ENCODE results near the gene TNK2. TPM values are rescaled to one million over a fixed set of nuclear protein-coding genes. Genes with fewer than 3 reads are reported as not detected.

The TNK2 gene
- total and polyA plus RNA-seq, 8 donors: 21.0 to 91.2 (median 25.0) TPM

GRCh38 chr3:195884691-195885035 is 23.7 kb downstream of the TNK2 start:
- intact Hi-C loops (cut with DNase I): no loop called here
- ATAC-seq (no peak), DNase-seq (peak in 1 of 6 donors; percentile 43)

DNA sequence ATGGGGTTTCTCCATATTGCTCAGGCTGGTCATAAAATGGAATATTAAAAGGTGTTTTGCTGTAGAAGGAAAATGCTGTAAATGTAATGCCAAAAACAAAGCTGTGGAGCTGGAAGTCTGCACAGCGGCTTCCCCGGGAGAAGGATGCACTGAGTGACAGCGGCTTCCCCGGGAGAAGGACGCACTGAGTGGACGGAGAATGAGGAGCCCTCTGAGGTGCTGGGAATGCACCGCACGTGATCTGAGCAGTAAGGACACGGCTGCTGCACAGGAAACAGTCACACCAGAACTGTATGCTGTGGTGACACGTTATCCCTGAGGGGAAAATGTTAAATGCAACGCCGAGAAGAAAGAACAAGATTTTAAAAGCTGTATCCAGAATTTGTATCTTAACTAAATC is 24.6 kb downstream of the TNK2 start:
- intact Hi-C loops (cut with DNase I): no loop called here
- H3K36me3 ChIP-seq: peaks cover 0 to 8% (median 0%) of the 10 kb centered on the region in 3 donors
- FAIRE-seq: no peak
- H3K4me1 ChIP-seq: no peaks in the 10 kb centered on the region
- H3K4me3 ChIP-seq: no peak overlapping the region
- ATAC-seq: no peak
- H3K27ac ChIP-seq: no peak overlapping the region
- WGBS, 2 donors: 90 to 91% methylated on average over 12 of the region's 12 CpGs
- H3K27me3 ChIP-seq: no peaks in the 10 kb centered on the region
- DNase-seq: peak in 1 of 6 donors; percentile 13
- no peaks in the 10 kb centered on the region for H3K9me3 ChIP-seq
- TF ChIP-seq CTCF (IDR thresholded peaks at IDR 0.05): no peak

More at GRCh38 chr3:195884691-195885035, 23.7 kb downstream of the TNK2 start:
- no peak for TF ChIP-seq CTCF (IDR thresholded peaks at IDR 0.05)
- H3K27me3 ChIP-seq: no peaks in the 10 kb centered on the region
- WGBS, 2 donors: 96 to 97% methylated on average over 14 of the region's 14 CpGs
- no peak overlapping the region for H3K27ac ChIP-seq
- H3K4me1 ChIP-seq: no peaks in the 10 kb centered on the region
- peaks cover 0 to 8% (median 0%) of the 10 kb centered on the region in 3 donors for H3K36me3 ChIP-seq
- FAIRE-seq: no peak
- no peaks in the 10 kb centered on the region for H3K9me3 ChIP-seq
- no peak overlapping the region for H3K4me3 ChIP-seq

GRCh38 chr3:195883160-195883559 is 25.2 kb downstream of the TNK2 start:
- 92 to 93% methylated on average over 21 of the region's 21 CpGs for WGBS, 2 donors
- Histone ChIP-seq H3K27me3 (no peaks in the 10 kb centered on the region), H3K4me1 (no peaks in the 10 kb centered on the region), H3K27ac (no peak overlapping the region), H3K36me3 (peaks cover 0 to 8% (median 0%) of the 10 kb centered on the region in 3 donors), H3K4me3 (no peak overlapping the region), H3K9me3 (no peaks in the 10 kb centered on the region)
- no peak for ATAC-seq
- intact Hi-C loops (cut with DNase I): no loop called here
- no peak for DNase-seq
- no peak for TF ChIP-seq CTCF (IDR thresholded peaks at IDR 0.05)
- no peak for FAIRE-seq

- no peaks in the 10 kb centered on the region for H3K27me3 ChIP-seq
- DNase-seq: no peak
- intact Hi-C loops (cut with DNase I): no loop called here
- H3K36me3 ChIP-seq: peaks cover 0 to 8% (median 0%) of the 10 kb centered on the region in 3 donors
- no peak overlapping the region for H3K27ac ChIP-seq
- FAIRE-seq: no peak
- no peaks in the 10 kb centered on the region for H3K4me1 ChIP-seq
- TF ChIP-seq CTCF (IDR thresholded peaks at IDR 0.05): no peak
- no peak overlapping the region for H3K4me3 ChIP-seq
- no peak for ATAC-seq
- 92 to 94% methylated on average over 19 of the region's 19 CpGs for WGBS, 2 donors
- H3K9me3 ChIP-seq: no peaks in the 10 kb centered on the region
Observed at GRCh38 chr3:195882002-195882441, 26.3 kb downstream of the TNK2 start.

DNA sequence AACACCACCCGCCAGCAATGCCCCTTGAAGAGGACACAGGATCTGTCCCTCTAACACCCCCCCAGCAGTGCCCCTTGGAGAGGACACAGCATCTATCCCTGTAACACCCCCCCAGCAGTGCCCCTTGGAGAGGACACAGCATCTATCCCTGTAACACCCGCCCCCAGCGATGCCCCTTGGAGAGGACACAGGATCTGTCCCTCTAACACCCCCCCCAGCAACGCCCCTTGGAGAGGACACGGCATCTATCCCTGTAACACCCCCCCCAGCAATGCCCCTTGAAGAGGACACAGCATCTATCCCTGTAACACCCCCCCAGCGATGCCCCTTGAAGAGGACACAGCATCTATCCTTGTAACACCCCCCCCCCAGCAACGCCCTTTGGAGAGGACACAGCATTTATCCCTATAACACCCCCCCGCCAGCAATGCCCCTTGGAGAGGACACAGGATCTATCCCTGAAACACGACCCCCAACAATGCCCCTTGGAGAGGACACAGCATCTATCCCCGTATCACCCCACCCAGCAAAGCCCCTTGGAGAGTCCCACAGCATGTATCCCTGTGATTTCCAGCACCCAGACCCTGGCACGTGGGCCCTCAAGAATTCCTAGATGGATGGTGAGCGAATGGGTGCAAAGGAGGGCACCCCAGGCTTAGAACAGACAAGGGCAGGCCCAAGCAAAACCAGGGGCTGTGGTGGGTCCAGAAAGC is 26.9 kb downstream of the TNK2 start:
- DNase-seq: no peak
- no peak for TF ChIP-seq CTCF (IDR thresholded peaks at IDR 0.05)
- no peak for ATAC-seq
- Histone ChIP-seq H3K9me3 (no peaks in the 10 kb centered on the region), H3K4me3 (no peak overlapping the region), H3K27me3 (no peaks in the 10 kb centered on the region), H3K36me3 (peaks cover 0 to 8% (median 0%) of the 10 kb centered on the region in 3 donors), H3K27ac (no peak overlapping the region), H3K4me1 (no peaks in the 10 kb centered on the region)
- no peak for FAIRE-seq
- 91 to 95% methylated on average over 9 to 11 of the region's 12 CpGs for whole genome bisulfite sequencing, 2 donors
- intact Hi-C loops (cut with DNase I): no loop called here

Measured in pancreas (tissue), 10 donors.